Mucosa of rectum (tissue), 2 donors: ENCODE results near the gene PRKX.
A peak's percentile ranks its signal among the peaks of the same experiment; 100 is the strongest.
"Not testable (repeated sequence)": the region's sequence is repeated elsewhere in the genome, so short reads cannot be mapped to it uniquely, and the experiment has no call there.

ENCODE experiments used
- H3K27ac ChIP-seq, 2 donors: one replicate each; pipeline ENCODE4 v1.7.0; 2013; ENCODE audit warnings: inconsistent platforms in 2 of 2, low read depth in 2 of 2, low read length in 2 of 2
- H3K27me3 ChIP-seq, 2 donors: one replicate each; pipeline ENCODE4 v1.7.0; 2013; ENCODE audit warnings: low read length in 2 of 2; ENCODE audit not compliant: control insufficient read depth in 2 of 2, insufficient read depth in 2 of 2
- H3K36me3 ChIP-seq, 2 donors: one replicate each; pipeline ENCODE4 v1.7.0; 2013; ENCODE audit warnings: low read length in 2 of 2; ENCODE audit not compliant: control insufficient read depth in 2 of 2, insufficient read depth in 2 of 2
- H3K4me1 ChIP-seq, 2 donors: one replicate each; pipeline ENCODE4 v1.7.0; 2013; ENCODE audit warnings: low read length in 2 of 2, mild to moderate bottlenecking in 1 of 2; ENCODE audit not compliant: control insufficient read depth in 2 of 2, insufficient read depth in 2 of 2
- H3K4me3 ChIP-seq, 2 donors: one replicate each; pipeline ENCODE4 v1.7.0; 2013; ENCODE audit warnings: low read length in 2 of 2
- H3K9ac ChIP-seq, 2 donors: one replicate each; pipeline ENCODE4 v1.7.0; 2013; ENCODE audit warnings: low read length in 2 of 2, low read depth in 1 of 2, mild to moderate bottlenecking in 1 of 2
- H3K9me3 ChIP-seq, 2 donors: one replicate each; pipeline ENCODE4 v1.7.0; 2013; ENCODE audit warnings: low read length in 2 of 2; ENCODE audit not compliant: control insufficient read depth in 2 of 2
- donor health status: healthy.
- donor health status: Normal muscosa, but diverticular disease.

PRKX gene

GRCh38 chrX:3733043-3733430 lies 19.6 kb upstream of the PRKX start:
- H3K36me3 ChIP-seq, result no peaks in the 10 kb centered on the region
- no peaks in the 10 kb centered on the region for H3K27me3 ChIP-seq

GRCh38 chrX:3732326-3733042 lies 19.0 kb upstream of the PRKX start:
- H3K9ac ChIP-seq, H3K4me1 ChIP-seq, H3K36me3 ChIP-seq, H3K9me3 ChIP-seq, H3K27ac ChIP-seq, H3K4me3 ChIP-seq, H3K27me3 ChIP-seq: not testable (repeated sequence)

More at GRCh38 chrX:3733043-3733430, 19.6 kb upstream of the PRKX start:
- Histone ChIP-seq H3K4me3 (no peak overlapping the region), H3K27ac (no peak overlapping the region), H3K4me1 (no peaks in the 10 kb centered on the region), H3K9me3 (no peaks in the 10 kb centered on the region), H3K9ac (no peak overlapping the region)

- Histone ChIP-seq H3K27me3 (no peaks in the 10 kb centered on the region), H3K36me3 (no peaks in the 10 kb centered on the region), H3K4me3 (no peak overlapping the region), H3K9me3 (no peaks in the 10 kb centered on the region), H3K27ac (no peak overlapping the region), H3K9ac (no peak overlapping the region), H3K4me1 (no peaks in the 10 kb centered on the region)
These were observed 15.0 kb upstream of the PRKX start for GRCh38 chrX:3728454-3728853.

GRCh38 chrX:3723460-3723859 lies 10.0 kb upstream of the PRKX start:
- H3K4me1 ChIP-seq, H3K36me3 ChIP-seq, H3K27ac ChIP-seq, H3K9ac ChIP-seq, H3K9me3 ChIP-seq, H3K4me3 ChIP-seq, H3K27me3 ChIP-seq: not testable (repeated sequence)

GRCh38 chrX:3717742-3718420 lies 4.4 kb upstream of the PRKX start:
- no peaks in the 10 kb centered on the region for H3K36me3 ChIP-seq
- H3K4me3 ChIP-seq, result no peak overlapping the region
- H3K9me3 ChIP-seq, result no peaks in the 10 kb centered on the region
- no peaks in the 10 kb centered on the region for H3K4me1 ChIP-seq
- H3K9ac ChIP-seq, result no peak overlapping the region
- H3K27me3 ChIP-seq, result no peaks in the 10 kb centered on the region
- no peak overlapping the region for H3K27ac ChIP-seq

GRCh38 chrX:3715921-3716320 lies 2.5 kb upstream of the PRKX start:
- H3K9me3 ChIP-seq, result no peaks in the 10 kb centered on the region
- H3K36me3 ChIP-seq, result no peaks in the 10 kb centered on the region

GRCh38 chrX:3714706-3715479 lies 1.4 kb upstream of the PRKX start:
- H3K4me1 ChIP-seq, result peaks cover 2 to 10% of the 10 kb centered on the region in 2 donors
- H3K4me3 ChIP-seq, H3K27me3 ChIP-seq, H3K9me3 ChIP-seq, H3K9ac ChIP-seq, H3K36me3 ChIP-seq, H3K27ac ChIP-seq: not testable (repeated sequence)

More at GRCh38 chrX:3715921-3716320, 2.5 kb upstream of the PRKX start:
- no peaks in the 10 kb centered on the region for H3K27me3 ChIP-seq
- no peak overlapping the region for H3K9ac ChIP-seq
- no peak overlapping the region for H3K27ac ChIP-seq
- H3K4me3 ChIP-seq, result no peak overlapping the region
- peaks cover 2 to 10% of the 10 kb centered on the region in 2 donors for H3K4me1 ChIP-seq

- Histone ChIP-seq H3K27me3 (no peaks in the 10 kb centered on the region), H3K9ac (peak overlapping the region; percentile 65 to 71), H3K4me1 (peaks cover 2 to 10% of the 10 kb centered on the region in 2 donors), H3K27ac (peak overlapping the region; percentile 58 to 68), H3K36me3 (no peaks in the 10 kb centered on the region), H3K9me3 (no peaks in the 10 kb centered on the region), H3K4me3 (peak overlapping the region; percentile 74 to 77)
These were observed 537 bp upstream of the PRKX start for GRCh38 chrX:3713937-3714434.

GRCh38 chrX:3712870-3713224 lies 602 bp downstream of the PRKX start:
- peak overlapping the region; percentile 56 to 68 for H3K27ac ChIP-seq
- H3K4me1 ChIP-seq, result peaks cover 2 to 10% of the 10 kb centered on the region in 2 donors
- H3K9ac ChIP-seq, result peak overlapping the region; percentile 58 to 87
- peak overlapping the region; percentile 77 to 81 for H3K4me3 ChIP-seq
- H3K9me3 ChIP-seq, result no peaks in the 10 kb centered on the region
- H3K27me3 ChIP-seq, result no peaks in the 10 kb centered on the region
- H3K36me3 ChIP-seq, result no peaks in the 10 kb centered on the region
